OCI-LY7 (cell line): ENCODE data around the gene BUD23.

Experiments used
- EZH2phosphoT487 ChIP-seq: fragments of 200-600 bp; sonication (generic); IDR thresholded peaks from 2 replicates; pipeline ENCODE4 v1.6.1; 2018; ENCODE audit warnings: low read depth, borderline replicate concordance, mild to moderate bottlenecking, mixed run types, antibody characterized with exemption, low read length, moderate library complexity, mixed read lengths
- TF ChIP-seq, protein P1 (sequence below): fragments of 200-600 bp; sonication (generic); conservative IDR thresholded peaks from 2 replicates; pipeline ENCODE4 v1.5.1; 2014; ENCODE audit warnings: mild to moderate bottlenecking, antibody characterized with exemption, low read length, moderate library complexity, mixed read lengths

DNA sequence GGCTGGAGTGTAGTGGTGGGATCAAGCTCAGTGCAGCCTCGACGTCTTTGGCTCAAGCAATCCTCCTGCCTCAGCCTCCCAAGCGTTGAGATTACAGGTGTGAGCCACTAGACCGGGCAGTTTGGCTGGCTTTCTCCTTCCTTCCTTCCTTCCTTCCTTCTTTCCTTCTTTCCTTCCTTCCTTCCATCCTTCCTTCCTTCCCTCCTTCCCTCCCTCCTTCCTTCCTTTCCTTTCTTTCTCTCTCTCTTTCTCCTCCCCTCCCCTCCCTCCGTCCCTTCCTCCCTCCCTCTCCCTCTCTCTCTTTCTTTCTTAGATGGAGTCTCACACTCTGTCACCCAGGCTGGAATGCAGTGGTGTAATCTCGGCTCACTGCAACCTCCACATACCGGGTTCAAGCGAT, 23.4 kb upstream of the BUD23 start:
- TF ChIP-seq, protein P1, sequence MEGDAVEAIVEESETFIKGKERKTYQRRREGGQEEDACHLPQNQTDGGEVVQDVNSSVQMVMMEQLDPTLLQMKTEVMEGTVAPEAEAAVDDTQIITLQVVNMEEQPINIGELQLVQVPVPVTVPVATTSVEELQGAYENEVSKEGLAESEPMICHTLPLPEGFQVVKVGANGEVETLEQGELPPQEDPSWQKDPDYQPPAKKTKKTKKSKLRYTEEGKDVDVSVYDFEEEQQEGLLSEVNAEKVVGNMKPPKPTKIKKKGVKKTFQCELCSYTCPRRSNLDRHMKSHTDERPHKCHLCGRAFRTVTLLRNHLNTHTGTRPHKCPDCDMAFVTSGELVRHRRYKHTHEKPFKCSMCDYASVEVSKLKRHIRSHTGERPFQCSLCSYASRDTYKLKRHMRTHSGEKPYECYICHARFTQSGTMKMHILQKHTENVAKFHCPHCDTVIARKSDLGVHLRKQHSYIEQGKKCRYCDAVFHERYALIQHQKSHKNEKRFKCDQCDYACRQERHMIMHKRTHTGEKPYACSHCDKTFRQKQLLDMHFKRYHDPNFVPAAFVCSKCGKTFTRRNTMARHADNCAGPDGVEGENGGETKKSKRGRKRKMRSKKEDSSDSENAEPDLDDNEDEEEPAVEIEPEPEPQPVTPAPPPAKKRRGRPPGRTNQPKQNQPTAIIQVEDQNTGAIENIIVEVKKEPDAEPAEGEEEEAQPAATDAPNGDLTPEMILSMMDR = no peak
- TF ChIP-seq EZH2phosphoT487 = no peak
